ENCODE measurements around the gene F8. TPM values are rescaled to one million over a fixed set of nuclear protein-coding genes. Genes with fewer than 3 reads are reported as not detected.

The F8 gene
- polyA plus RNA-seq, 1 donor from 2014 or later = 2.1 TPM

GRCh38 chrX:154819771-154820341, 202.7 kb downstream of the F8 start:
- Histone ChIP-seq H3K9me2 (ENCODE audit: insufficient read depth, low read length) (no peaks in the 10 kb centered on the region), H3K4me3 (ENCODE audit: low read length) (no peak overlapping the region), H3F3A (ENCODE audit: insufficient read depth, low read length, poor library complexity, severe bottlenecking) (no peaks in the 10 kb centered on the region), H3K9ac (ENCODE audit: low read length) (no peak overlapping the region), H3K4me2 (ENCODE audit: low read length) (no peak overlapping the region), H3K27me3 (ENCODE audit: insufficient read depth, low read depth, low read length) (no peaks in the 10 kb centered on the region), H2AFZ (ENCODE audit: low read depth, low read length) (no peak overlapping the region), H3K36me3 (ENCODE audit: insufficient read depth, low read length) (no peaks in the 10 kb centered on the region), H4K20me1 (ENCODE audit: insufficient read depth) (no peaks in the 10 kb centered on the region), H3K79me2 (replicated peaks; ENCODE audit: insufficient read depth, low read length) (no peaks in the 10 kb centered on the region), H3K27ac (ENCODE audit: low read length) (no peak overlapping the region), H3K9me3 (ENCODE audit: low read length) (no peaks in the 10 kb centered on the region)
- TF ChIP-seq REST (IDR thresholded peaks at IDR 0.05; ENCODE audit: borderline replicate concordance) (no peak), TAF1 (IDR thresholded peaks at IDR 0.05; ENCODE audit: low read depth) (no peak), SMC3 (conservative IDR thresholded peaks at IDR 0.05; ENCODE audit: poor library complexity) (no peak), EZH2 (IDR thresholded peaks at IDR 0.05; ENCODE audit: borderline replicate concordance, insufficient read depth, low read length, poor library complexity, severe bottlenecking) (no peak), MXI1 (conservative IDR thresholded peaks at IDR 0.05; ENCODE audit: poor library complexity, severe bottlenecking) (no peak), EP300 (conservative IDR thresholded peaks at IDR 0.05; ENCODE audit: poor library complexity, severe bottlenecking) (no peak), POLR2AphosphoS5 (IDR thresholded peaks at IDR 0.05) (no peak), RAD21 (conservative IDR thresholded peaks at IDR 0.05) (no peak)
- TF ChIP-seq, protein P1, sequence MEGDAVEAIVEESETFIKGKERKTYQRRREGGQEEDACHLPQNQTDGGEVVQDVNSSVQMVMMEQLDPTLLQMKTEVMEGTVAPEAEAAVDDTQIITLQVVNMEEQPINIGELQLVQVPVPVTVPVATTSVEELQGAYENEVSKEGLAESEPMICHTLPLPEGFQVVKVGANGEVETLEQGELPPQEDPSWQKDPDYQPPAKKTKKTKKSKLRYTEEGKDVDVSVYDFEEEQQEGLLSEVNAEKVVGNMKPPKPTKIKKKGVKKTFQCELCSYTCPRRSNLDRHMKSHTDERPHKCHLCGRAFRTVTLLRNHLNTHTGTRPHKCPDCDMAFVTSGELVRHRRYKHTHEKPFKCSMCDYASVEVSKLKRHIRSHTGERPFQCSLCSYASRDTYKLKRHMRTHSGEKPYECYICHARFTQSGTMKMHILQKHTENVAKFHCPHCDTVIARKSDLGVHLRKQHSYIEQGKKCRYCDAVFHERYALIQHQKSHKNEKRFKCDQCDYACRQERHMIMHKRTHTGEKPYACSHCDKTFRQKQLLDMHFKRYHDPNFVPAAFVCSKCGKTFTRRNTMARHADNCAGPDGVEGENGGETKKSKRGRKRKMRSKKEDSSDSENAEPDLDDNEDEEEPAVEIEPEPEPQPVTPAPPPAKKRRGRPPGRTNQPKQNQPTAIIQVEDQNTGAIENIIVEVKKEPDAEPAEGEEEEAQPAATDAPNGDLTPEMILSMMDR (IDR thresholded peaks at IDR 0.05; ENCODE audit: poor library complexity, severe bottlenecking) = no peak

DNA sequence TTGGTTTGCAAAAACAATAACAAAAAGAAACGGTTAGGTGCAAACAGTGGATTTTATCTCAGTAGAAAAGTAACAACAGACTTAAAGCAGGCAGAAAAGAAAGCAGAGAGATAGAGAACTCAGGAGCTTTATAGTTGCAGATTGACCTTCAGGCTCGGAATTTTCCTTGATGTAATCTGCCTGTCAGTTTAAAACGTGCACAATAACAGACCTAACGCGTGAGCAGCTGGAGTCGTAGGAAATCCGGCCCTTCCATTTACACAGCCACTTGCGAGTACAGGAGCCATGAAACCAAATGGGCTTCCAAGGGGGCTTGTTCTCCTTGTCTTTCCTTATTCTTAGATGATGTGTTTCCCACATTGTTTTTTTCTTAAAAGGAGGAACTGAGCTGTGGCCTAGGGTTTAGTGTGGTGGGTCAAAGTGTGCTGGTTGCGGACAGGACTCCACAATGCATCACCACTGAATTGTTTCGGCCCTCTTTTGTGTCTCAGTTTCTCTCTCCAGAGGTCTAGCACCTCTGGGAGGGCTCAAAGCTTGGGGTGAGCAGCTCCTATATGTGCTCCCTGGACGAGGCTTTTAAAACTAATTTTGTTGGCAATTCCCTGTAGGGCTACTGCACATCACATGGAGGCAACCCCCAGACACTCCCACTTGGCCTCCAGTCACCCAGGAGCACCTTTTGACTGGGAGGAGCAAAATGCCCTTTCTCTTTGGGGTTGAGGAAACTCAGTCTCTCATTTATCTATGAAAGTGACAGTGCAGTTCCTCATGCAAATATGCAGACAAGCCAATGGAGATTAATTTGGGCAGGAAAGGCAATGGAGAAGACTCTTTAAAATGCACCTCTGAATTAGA, 203.4 kb downstream of the F8 start:
- H3K27me3 ChIP-seq (ENCODE audit: insufficient read depth, low read depth, low read length) = no peaks in the 10 kb centered on the region
- H3K9ac ChIP-seq (ENCODE audit: low read length) = no peak overlapping the region
- H3K27ac ChIP-seq (ENCODE audit: low read length) = no peak overlapping the region
- H3K79me2 ChIP-seq (replicated peaks; ENCODE audit: insufficient read depth, low read length) = no peaks in the 10 kb centered on the region
- no peaks in the 10 kb centered on the region for H3K36me3 ChIP-seq (ENCODE audit: insufficient read depth, low read length)
- no peaks in the 10 kb centered on the region for H3K9me2 ChIP-seq (ENCODE audit: insufficient read depth, low read length)
- no peak for TF ChIP-seq RAD21 (conservative IDR thresholded peaks at IDR 0.05)
- TF ChIP-seq EZH2 (IDR thresholded peaks at IDR 0.05; ENCODE audit: borderline replicate concordance, insufficient read depth, low read length, poor library complexity, severe bottlenecking) = no peak
- no peak for TF ChIP-seq TAF1 (IDR thresholded peaks at IDR 0.05; ENCODE audit: low read depth)
- TF ChIP-seq SMC3 (conservative IDR thresholded peaks at IDR 0.05; ENCODE audit: poor library complexity) = no peak
- no peak for TF ChIP-seq MXI1 (conservative IDR thresholded peaks at IDR 0.05; ENCODE audit: poor library complexity, severe bottlenecking)
- no peak for TF ChIP-seq EP300 (conservative IDR thresholded peaks at IDR 0.05; ENCODE audit: poor library complexity, severe bottlenecking)
- no peak for TF ChIP-seq POLR2AphosphoS5 (IDR thresholded peaks at IDR 0.05)
- TF ChIP-seq REST (IDR thresholded peaks at IDR 0.05; ENCODE audit: borderline replicate concordance) = no peak
- TF ChIP-seq, protein P1 (IDR thresholded peaks at IDR 0.05; ENCODE audit: poor library complexity, severe bottlenecking) = no peak
- H4K20me1 ChIP-seq (ENCODE audit: insufficient read depth) = no peaks in the 10 kb centered on the region
- no peak overlapping the region for H3K4me2 ChIP-seq (ENCODE audit: low read length)
- no peaks in the 10 kb centered on the region for H3F3A ChIP-seq (ENCODE audit: insufficient read depth, low read length, poor library complexity, severe bottlenecking)
- no peak overlapping the region for H3K4me3 ChIP-seq (ENCODE audit: low read length)
- H3K9me3 ChIP-seq (ENCODE audit: low read length) = no peaks in the 10 kb centered on the region
- H2AFZ ChIP-seq (ENCODE audit: low read depth, low read length) = no peak overlapping the region
